Tongue (tissue), 2 donors: Measurements from ENCODE around the gene DAB1. TPM values are rescaled to one million over a fixed set of nuclear protein-coding genes. Genes with fewer than 3 reads are reported as not detected.
"Not testable (repeated sequence)": the region's sequence is repeated elsewhere in the genome, so short reads cannot be mapped to it uniquely, and the experiment has no call there.

Experiments used
- DNase-seq: peaks from one replicate; pipeline ENCODE4 v3.0.0-alpha.2; 2015
- total RNA-seq: library from RNA; depleted of rRNA; stranded (reverse); fragments of >200 nt; gene quantifications from one replicate; pipeline ENCODE4 v1.2.3, GENCODE V29; 2014

The DAB1 gene
- total RNA-seq, 1 donor from 2014 or later: 2.5 TPM

GRCh38 chr1:57270927-57271698, 152.7 kb downstream of the DAB1 start:
- DNase-seq: peak; percentile 65

- DNase-seq: no peak
Observed at GRCh38 chr1:57269630-57270225, 154.1 kb downstream of the DAB1 start.

GRCh38 chr1:57265104-57265503, 158.8 kb downstream of the DAB1 start:
- DNase-seq: no peak

- DNase-seq: no peak
Observed at GRCh38 chr1:57262472-57262871, 161.4 kb downstream of the DAB1 start.

- no peak for DNase-seq
Observed at GRCh38 chr1:57258557-57259325, 165.1 kb downstream of the DAB1 start.

GRCh38 chr1:57255945-57256344, 167.9 kb downstream of the DAB1 start:
- DNase-seq: no peak

- DNase-seq: no peak
Observed at GRCh38 chr1:57254022-57254421, 169.8 kb downstream of the DAB1 start.

- DNase-seq: peak; percentile 28
Observed at GRCh38 chr1:57252597-57253294, 171.1 kb downstream of the DAB1 start.

- DNase-seq: no peak
Observed at GRCh38 chr1:57250021-57250420, 173.8 kb downstream of the DAB1 start.

- DNase-seq: no peak
Observed at GRCh38 chr1:57249511-57249910, 174.3 kb downstream of the DAB1 start.

- DNase-seq: no peak
Observed at GRCh38 chr1:57248830-57249229, 175.0 kb downstream of the DAB1 start.

- no peak for DNase-seq
Observed at GRCh38 chr1:57238233-57238781, 185.6 kb downstream of the DAB1 start.

- no peak for DNase-seq
Observed at GRCh38 chr1:57235730-57236510, 187.9 kb downstream of the DAB1 start.

GRCh38 chr1:57234459-57234858, 189.4 kb downstream of the DAB1 start:
- no peak for DNase-seq

GRCh38 chr1:57232500-57232899, 191.4 kb downstream of the DAB1 start:
- no peak for DNase-seq

GRCh38 chr1:57229998-57230397, 193.9 kb downstream of the DAB1 start:
- DNase-seq: no peak

GRCh38 chr1:57229076-57229475, 194.8 kb downstream of the DAB1 start:
- no peak for DNase-seq

- no peak for DNase-seq
Observed at GRCh38 chr1:57222801-57223200, 201.1 kb downstream of the DAB1 start.

GRCh38 chr1:57222307-57222706, 201.6 kb downstream of the DAB1 start:
- no peak for DNase-seq

GRCh38 chr1:57220905-57221304, 203.0 kb downstream of the DAB1 start:
- DNase-seq: not testable (repeated sequence)

- peak; percentile 8 for DNase-seq
Observed at GRCh38 chr1:57218487-57219079, 205.3 kb downstream of the DAB1 start.
